IPS DF 19.7 (cell line): ENCODE results near the gene OGA.

Source experiments
- DNase-seq: peaks from one replicate; pipeline ENCODE4 v3.0.0-alpha.2; 2013; ENCODE audit warnings: low read depth, low spot score

OGA gene

DNA sequence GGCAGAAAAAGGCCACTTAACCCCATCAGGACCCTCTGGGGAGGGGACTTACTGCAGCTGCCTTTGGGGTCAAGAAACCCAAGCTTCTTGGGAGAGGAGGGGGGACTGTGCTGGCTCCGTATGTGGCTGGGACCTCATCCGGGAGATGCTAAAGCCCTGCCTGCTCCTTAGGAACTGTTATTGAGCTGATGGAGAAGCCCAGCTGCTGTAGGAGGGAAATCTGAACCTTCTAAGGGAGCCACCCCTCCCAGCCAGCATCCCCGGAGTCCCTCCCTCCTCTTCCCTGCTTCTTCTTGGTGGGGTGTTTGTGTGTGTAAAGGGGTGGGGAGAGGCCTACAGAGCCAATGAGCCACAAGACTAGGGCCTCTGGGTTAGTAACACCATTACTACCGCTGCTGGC is 17.1 kb upstream of the OGA start:
- DNase-seq, result no peak

DNA sequence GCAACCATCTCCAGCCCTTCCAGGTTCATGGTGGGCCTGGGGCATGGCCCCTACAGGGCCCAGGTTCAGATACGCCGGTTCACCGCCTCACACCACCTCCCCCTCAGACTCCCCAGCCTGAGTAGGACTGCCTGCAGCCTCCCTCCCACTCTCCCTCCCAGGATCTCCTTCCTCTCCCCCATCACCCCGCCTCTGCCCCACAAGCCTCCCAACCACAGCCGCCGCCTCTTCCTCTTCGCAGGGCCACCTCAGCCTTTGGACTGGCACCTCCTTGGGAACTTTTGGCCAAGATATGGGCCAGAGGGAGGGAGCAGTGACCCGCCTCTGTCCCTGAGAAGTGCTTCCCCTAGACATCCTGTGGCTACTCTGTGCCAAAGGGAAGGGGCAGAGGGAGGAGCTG is 16.1 kb upstream of the OGA start:
- DNase-seq, result no peak

DNA sequence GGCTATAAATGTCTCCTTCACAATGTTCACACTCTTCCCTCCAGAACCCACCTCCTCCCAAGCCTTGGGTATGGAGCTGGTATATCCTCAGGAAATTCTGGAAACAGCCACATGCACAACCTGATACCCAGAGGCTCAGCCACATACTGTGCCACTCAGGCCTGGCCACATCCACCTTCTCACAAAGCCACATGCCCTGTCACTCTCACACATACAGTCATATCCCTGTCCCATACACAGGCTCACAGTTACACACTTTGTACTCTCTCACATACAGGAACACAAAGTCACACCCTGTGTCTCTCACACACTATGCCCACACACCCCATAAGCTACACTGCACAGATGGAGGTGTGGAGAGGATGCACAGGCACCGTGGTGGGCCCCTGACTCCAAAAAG is 15.2 kb upstream of the OGA start:
- DNase-seq, result no peak

DNA sequence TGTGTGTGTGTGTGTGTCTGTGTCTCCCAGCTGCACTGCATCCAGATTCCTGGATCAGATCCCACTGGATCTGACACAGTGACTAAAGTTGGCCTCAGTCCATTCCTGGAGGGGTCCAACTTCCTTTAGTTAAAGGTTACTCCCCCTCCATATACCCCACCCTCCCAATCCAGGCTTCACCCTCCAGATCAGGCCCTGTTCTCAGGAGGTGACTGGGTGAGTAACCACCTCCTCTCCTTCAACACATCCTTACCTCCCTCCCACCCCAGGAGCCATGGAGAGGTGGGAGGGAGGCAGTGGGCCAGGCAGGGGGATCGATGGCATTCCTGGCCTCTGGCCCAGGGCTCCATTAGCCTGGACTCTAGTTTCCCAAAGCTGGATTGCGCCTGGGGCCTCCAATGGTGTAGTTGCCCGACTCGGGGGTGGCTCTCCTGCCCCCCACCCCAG is 14.1 kb upstream of the OGA start:
- no peak for DNase-seq

DNA sequence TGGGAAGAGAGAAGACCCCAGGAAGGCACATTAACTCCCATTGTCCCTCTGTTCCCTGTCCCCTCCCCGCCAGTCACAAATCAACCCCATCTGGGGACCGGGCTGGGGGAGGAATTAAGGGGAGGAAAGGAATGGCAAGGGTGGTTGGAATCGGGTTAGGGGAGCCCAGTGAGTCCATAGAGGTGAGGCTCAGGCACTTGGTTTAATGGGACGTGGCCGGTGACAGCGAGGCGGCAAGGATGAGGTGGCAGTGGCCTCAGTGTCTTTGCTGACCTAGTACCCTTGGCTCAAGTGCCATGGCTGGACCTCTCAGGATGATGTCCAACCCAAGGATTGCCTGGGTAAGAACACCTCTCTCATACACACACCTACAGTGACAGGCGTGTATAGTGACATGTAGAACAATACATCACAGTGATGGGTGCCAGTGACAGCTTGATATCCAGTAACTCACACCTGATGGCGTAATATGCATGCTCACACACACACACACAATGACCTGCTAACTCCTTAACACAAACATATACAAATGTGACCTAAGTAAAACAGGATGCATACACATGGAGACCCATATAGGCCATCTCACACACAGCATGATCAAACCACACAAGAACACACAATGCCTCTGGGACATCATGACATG is 13.0 kb upstream of the OGA start:
- no peak for DNase-seq

DNA sequence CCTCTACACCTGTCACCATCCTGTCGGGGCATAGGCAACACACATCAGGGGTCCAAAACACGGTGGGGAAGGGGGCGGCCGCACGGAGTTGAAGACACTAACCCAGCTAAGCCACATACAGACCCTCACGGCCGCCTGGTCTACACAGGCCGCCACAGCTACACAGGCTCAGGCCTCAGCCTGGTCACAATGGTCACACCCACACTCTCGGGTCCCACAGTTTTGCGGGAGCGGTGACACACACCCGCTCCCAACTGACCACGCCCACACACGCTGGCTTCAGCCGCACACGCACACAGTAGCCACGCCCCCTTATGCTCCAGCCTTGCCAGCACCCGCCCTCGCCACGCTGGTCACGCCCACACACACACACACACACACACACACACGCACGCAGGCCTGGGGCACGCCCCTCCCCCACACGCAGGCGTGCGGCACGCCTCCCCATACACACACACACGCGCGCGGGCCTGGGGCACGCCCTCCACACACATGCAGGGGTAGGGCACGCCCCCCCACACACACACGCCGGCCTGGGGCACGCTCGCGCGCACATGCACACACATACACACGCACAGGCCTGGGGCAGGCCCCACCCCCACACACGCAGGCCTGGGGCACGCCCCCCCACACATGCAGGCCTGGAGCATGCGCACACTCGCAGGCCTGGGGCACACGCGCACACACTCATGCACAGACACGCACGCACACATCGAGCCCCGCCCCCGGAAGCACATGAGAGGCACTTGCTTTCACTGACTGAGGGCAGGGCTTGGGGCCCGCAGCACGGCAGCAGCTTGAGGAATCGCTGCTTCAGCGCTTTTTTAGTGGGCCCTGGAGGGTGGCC is 12.3 kb upstream of the OGA start:
- no peak for DNase-seq

DNA sequence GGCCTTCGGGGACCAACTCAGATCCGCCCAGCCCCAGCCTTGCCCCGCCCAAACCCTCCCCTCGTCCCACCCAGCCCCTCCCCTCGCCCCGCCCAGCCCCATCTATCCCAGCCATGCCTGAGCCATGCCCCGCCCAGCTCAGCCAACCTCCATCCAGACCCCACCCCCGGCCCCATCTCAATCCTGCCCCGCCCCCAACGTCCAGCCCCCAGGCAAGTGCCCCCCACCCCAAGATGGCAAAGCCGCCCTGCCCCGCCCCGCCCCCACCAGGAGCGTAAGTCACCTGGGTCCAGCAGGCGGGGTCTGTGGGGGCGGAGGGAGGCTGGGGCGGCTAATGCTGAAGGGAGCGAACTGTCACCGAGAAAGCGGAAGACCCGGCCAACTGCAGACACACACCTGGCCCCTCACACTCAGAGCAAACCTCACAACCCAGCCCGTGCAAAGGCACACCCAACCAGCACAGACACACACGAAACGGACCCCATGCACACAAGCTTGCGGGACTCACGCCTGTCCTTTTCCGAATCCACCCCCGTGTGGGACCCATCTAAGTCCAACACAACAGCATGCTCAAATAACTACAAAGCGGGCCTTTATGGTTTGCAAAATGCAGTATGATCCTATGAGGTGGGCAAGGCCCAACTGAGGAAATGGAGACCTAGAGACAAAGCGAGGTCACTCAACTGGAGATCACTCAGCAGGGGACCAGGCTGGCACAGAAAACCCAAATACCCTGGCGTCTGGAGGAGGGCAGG is 11.5 kb upstream of the OGA start:
- no peak for DNase-seq

DNA sequence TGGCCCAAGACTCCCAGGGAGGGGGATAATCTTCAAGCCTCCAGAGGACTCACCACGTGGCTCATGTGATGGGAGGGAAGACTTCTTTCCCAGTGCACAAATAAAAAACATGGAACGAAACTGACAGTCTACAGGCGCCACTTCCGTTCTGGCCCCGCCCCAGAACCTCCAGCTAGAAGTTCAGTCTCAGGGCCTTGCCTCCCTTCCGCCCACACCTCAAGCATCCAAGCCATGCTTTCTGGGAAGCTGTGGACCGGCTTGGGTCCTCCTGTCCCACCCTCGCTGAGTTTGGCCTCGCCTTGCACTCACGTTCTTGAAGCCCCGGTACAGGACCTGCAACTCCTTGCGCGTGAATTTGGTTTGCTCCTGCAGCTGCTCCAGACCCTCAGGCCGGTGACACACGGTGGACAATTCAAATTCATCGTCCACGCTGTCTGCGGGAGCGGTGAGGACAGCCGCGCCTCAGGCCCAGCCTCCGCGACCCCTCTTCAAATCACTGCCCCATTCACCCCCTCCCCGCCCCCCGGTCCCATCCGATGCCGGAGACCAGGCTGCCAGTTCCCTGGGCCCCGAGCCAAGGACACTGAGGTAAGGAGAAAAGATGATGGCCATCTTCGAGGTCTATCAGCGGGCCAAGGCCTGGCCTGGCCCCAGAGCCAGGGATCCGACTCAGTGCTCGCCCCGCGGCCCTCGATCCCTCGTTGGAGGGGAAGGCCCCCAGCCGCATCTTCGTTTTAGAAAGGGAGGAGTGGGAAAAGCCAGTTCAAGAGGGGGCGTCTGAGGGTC is 10.7 kb upstream of the OGA start:
- no peak for DNase-seq

DNA sequence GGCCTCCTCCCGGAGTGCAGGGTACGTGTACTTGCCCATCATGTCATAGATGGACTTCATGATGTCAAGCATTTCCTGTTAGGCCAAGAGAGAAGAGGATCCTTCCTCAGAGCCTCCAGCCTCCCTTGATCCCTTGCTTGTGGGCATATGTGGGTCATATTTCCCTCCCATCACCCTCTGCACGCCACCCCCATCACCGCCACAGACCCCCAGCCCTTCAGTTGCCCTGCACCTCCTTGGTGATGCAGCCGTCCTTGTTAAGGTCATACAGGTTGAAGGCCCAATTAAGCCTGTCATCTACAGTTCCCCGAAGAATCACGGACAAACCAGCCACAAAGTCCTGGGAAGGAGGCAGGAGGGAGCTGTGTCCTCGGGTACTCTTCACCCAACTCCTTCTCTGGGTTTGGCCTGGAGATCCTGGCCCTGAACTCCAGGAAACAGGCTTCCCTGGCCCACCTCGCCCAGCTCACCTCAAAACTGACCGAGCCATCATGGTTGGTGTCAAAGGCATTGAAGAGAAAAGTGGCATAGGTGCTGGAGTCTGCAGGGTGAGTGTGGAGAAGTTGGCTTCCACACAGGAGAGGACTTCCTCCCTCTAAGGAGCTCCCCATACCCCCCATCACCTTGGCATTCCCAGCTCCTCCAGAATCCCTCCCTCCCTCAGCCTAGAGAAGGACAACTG is 9.8 kb upstream of the OGA start:
- no peak for DNase-seq

DNA sequence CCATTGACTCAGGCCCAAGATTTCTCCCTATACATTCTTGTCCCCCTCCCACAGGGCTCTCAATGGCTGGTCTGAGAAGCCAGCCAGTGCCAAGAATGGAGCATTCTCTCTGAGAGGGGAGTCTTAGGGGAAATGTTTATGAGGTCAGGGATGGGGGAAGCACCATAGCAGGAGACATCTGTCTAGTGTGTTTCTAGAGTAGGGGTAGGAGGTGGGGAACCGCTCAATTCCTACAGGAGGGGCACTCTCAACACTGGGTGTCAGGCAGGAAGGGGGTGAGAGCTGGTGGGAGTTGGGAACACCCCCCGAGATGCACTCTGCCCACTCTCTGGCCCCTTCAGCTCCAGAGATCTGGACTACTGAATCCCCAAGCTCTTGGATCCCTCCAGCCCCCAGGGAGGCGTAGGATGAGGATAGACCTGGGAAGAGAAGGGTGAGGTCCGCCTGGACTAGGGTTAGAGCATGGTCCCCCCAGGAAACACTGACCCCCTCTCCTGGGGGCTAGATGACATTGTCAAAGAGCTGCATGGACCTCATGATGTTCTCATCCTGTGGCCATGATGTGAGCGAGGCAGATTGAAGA is 8.7 kb upstream of the OGA start:
- no peak for DNase-seq

DNA sequence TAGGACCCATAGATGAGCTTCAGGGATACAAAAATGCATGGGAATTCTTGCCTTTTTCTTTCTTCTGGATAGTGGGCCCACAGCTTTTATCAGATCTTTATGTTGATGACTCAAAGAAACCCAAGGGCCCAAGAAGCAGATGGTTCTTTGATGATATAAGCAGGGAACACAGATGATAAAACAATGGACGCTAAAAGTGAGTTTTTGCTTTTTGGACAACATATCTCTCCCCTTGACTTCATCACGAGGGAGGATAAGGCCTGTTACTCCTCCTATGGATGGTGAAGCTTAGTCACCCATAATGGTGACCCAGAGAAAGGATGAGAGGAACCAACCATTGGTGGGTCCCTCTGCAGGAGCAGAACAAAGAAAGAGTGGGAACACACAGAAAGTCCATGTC is 6.5 kb upstream of the OGA start:
- no peak for DNase-seq

DNA sequence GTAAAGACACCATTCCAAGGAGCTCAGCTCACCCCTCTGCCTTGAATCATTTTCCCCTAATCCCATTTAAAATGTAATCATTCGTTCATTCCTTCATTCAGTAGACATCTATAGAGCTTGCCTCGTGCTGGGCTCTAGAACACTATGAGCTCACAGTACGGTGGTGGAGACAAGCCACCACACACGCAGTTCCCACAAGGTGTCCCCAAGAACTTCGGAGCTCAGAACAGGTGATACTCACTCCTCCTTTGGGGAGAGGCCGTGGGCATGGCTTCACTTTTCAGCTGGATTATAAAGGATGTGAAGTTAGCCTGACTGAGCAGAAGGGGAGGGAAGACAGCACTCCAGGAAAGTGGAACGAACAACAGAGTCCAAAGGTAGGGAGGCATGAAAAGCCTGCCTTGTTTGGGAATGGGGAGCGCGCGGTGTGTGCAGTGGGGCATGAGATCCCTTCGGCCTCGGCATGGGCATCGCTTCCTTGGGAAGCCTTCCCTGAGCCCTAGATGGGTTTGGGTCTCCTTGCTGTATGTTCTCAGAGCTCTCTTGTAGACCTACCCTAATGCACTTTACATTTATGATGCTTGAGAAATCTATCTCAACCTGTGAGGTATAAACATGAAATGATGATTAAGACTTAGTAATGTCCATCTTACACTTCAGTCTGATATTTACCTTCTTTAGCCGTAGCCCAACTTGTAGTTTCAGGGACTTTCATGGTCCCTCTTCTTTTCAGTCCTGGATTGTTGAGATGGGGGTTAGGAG is 809 bp upstream of the OGA start:
- no peak for DNase-seq

DNA sequence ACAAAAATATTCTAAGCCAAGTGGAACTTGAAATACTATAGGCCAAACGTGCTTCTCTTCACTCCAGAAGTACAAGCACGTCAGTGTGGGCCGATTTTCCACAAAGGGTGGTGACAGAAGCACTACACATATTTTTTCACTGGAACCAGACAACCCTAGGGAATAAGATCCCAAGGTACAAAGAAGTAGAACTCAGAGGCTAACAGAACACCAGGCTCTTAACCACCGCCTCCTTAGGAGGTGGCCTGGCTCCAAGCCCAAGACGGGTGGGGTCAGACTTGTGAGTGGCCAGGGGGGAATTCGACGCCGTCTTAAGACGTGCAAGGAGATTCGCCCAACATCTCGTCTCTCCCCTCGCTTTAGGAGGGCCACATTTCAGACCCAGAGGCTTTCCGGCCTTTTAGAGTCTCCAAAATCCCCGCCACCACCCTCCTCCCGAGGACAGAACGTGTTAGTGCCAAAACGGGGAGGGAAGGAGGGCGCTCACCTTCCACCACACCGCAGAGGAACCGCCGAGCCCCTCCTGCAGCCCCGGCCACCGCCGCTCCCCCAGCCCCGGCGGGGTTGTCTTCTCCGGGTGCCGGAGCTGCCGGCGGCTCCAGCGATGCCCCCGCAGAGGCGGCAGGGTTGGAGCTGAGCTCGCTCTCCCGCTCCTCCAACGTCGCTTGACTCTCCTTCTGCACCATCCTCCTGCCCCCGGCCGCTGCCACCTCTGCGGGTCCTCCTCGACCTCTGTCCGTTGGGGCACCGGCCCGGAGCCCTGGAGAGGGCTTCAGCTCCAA is 716 bp downstream of the OGA start:
- no peak for DNase-seq

DNA sequence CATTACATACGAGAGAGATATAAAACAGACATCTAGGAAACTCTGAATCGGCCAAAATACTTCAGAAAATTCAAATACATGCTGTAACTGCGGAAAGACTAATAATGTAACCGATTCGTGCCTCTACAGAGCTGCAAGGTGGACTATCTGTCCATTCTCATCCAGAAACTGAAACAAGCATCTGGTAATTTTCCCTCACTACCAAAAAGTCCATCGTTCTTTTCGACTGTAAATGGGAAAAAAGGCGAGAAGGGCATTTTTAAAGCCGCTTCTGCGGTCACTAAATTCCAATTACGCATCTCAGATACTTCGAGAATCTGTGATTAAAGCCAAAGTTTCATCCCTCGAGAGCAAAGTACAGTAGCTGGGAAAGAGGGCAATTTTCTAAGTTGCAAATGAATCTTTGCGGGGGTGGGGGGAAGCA is 1.3 kb downstream of the OGA start:
- DNase-seq, result no peak

DNA sequence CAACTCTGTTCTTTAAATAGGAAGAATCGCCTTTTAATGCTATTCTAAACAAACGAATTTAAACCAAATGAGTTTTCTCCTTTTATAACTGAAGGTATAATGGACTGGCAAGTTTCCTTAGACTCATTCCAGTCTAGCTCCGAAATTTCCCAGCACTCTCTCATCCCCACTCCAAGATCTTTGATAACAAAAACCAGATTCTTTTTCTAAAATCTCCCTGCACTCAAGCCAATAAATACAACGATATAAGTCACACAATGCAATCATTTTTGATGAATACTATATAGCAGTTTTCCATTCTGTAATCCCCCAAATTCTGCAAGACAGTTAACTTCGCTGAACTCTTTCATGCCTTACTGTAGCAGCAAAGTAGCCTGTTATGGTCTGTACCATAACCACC is 1.9 kb downstream of the OGA start:
- DNase-seq, result no peak

DNA sequence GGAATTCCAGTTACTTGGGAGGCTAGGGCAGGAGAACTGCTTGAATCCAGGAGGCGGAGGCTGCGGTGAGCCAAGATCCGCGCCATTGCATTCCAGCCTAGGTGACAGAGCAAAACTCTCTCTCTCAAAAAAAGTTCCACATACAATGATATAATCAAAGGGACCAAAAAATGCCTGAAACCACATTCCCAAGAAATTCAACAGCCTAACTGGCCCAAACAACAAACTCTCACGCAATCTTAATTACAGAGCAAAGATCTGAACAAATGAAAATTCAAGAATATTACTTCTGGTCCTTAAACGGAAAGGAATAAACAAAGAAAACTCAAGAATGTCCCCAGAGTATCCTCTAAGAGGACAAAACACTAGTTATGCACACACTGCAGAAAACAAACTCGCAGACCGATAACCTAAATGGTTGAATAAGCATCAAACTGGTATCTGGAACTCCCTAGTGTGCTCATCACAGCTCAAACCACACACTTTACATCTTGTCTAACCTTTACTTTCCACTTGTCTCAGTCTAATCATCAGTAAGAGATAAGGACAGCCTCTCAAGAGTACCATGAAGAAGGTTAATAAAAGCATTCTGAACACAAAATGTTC is 3.7 kb downstream of the OGA start:
- no peak for DNase-seq

DNA sequence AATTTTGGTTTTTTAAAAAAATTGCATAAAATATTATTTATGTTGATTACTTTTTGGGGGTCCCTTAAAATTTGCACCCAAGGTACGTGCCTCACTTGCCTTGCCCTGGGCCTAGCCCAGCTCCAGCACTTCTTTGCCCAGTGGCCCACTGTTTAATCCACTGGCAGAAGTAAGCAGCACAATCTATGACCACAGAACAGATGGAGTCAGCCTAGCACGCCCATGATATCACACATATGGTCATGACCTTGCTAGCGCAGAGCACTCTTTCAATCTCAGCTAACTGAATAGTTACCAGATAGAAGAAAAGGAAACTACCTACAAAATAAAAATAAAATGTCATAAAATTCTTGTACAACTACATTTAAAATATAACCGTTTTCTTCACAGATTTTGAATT is 5.6 kb downstream of the OGA start:
- no peak for DNase-seq

DNA sequence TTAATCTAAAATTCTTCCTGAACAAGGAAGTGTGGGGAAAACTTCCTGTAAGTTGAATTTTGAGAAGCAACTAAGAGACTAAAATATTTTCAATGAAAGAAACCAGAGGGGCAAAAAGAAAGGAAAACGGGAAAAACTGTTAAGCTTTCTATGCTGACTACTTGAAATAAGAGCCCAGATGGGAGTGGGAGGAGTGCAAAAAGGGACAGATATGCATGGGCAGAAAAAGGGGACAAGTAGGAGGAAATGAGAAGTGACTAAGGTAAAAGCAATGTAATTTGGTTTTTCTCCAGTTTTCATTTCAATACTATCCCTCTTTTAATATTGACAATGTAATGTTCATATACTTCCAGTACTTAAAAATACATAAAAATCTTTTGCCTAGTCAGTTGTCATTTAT is 11.1 kb downstream of the OGA start:
- DNase-seq, result no peak

DNA sequence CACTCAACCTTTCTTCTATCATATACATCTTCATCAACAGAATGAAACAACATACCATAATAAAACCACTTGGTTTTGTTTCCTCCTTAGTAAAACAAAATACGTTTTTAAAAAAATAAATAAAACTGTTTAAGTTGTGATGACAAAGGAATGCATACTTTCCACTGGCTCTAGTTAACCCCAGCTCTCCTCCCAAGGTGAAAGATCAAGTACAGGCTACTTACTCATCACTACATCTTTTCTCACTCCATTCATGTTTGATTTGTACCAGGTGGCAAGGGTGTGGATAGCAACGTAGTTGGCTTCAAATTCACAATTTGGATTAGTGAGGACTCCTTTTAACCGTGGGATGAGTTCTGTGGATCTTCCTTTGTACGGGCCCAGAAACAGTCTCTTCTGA is 14.7 kb downstream of the OGA start:
- DNase-seq, result no peak
